Ovary (tissue), 9 donors: ENCODE measurements around the gene C5orf15. TPM values are rescaled to one million over a fixed set of nuclear protein-coding genes. Genes with fewer than 3 reads are reported as not detected.

Experiments used
- DNase-seq, 5 donors: peaks; one replicate each; pipeline ENCODE4 v3.0.0-alpha.2; 2019 to 2020
- H3K27ac ChIP-seq, 2 donors: fragments of 200-600 bp; one replicate each; pipeline versions ENCODE4 v1.5.1 to v1.8.0; 2019 to 2022
- H3K27me3 ChIP-seq: fragments of 200-600 bp; one replicate; pipeline ENCODE4 v1.8.0; 2022
- H3K36me3 ChIP-seq: fragments of 200-600 bp; sonication (generic); one replicate; pipeline ENCODE4 v1.5.1; 2019
- H3K4me1 ChIP-seq: one replicate; pipeline ENCODE4 v1.8.1; 2013; ENCODE audit warnings: mild to moderate bottlenecking, moderate library complexity; ENCODE audit not compliant: insufficient read depth
- H3K4me3 ChIP-seq: fragments of 200-600 bp; sonication (generic); one replicate; pipeline ENCODE4 v1.5.1; 2017
- H3K9me3 ChIP-seq, 2 donors: fragments of 200-600 bp in 1 of 2; sonication (generic) in 1 of 2; one replicate each; pipeline versions ENCODE4 v1.5.1 to v1.8.1; 2013 to 2019; ENCODE audit warnings: mild to moderate bottlenecking in 1 of 2, moderate library complexity in 1 of 2
- EP300 ChIP-seq: sonication (generic); formaldehyde crosslinking; IDR thresholded peaks from one replicate; pipeline ENCODE4 v1.6.1; 2017; ENCODE audit warnings: antibody characterized with exemption
- POLR2A ChIP-seq: fragments of 450-650 bp; IDR thresholded peaks from one replicate; pipeline ENCODE4 v1.6.1; 2017; ENCODE audit warnings: antibody characterized with exemption, mild to moderate bottlenecking, moderate library complexity
- WGBS, 3 donors: extraction: QIAGEN DNeasy Blood & Tissue Kit in 1 of 3; methylation state at CpG; one replicate each; pipeline versions ENCODE4 v1.1.5 to v1.1.7; 2013 to 2017; 5-methylcytosine and 5-hydroxymethylcytosine counted together
- intact Hi-C, 4 donors: fragments of 100-400 bp; cut with DNase I; formaldehyde crosslinking; loops; one replicate each; pipeline versions ENCODE4 v1.11.0 to v1.15.1; 2022 to 2023
- polyA plus RNA-seq, 2 donors: library from polyadenylated mRNA; stranded (reverse); fragments of 200-250 nt in 1 of 2; fragments of 350-450 nt in 1 of 2; fragmentation: Illumina TruSeq in 1 of 2; extraction: RNeasy Lipid Tissue Mini Kit (QIAGEN cat#74804) in 1 of 2; gene quantifications; one replicate each; pipeline ENCODE4 v1.2.3, GENCODE V29; 2013 to 2014
- total RNA-seq, 7 donors: library from RNA; depleted of rRNA in 2 of 7; stranded (reverse); fragments of >200 nt in 2 of 7; fragmentation: NEBNext Ultra II Directional in 3 of 7; extraction: Animal tissue kit (Norgen Biotek cat#: 25700) in 3 of 7; gene quantifications; one replicate each; pipeline versions ENCODE4 v1.1.0 to v1.2.4, GENCODE V29; 2016 to 2023
- TF ChIP-seq, protein P1 (sequence below), 3 donors: fragments of 450-650 bp in 2 of 3; fragments of 200-600 bp in 1 of 3; IDR thresholded peaks; one replicate each; pipeline versions ENCODE4 v1.5.1 to v1.8.0; 2016 to 2022; ENCODE audit warnings: antibody characterized with exemption in 3 of 3, mild to moderate bottlenecking in 1 of 3
- donor health status: DM: no; HTN: no; CAD: no; lungs with moderate emphysema.
- donor health status: DM: no; HTN: no; CAD: no.
- donor health status: Bipolar disorder and iron deficiency.
- donor health status: DM: yes; HTN: yes; CAD: no.
- donor health status: DM: no; HTN: no; CAD: no.
- donor health status: DM: yes; HTN: yes; CAD: no.

Gene C5orf15
- total and polyA plus RNA-seq, 9 donors: 26.9 to 102 (median 34.5) TPM

DNA sequence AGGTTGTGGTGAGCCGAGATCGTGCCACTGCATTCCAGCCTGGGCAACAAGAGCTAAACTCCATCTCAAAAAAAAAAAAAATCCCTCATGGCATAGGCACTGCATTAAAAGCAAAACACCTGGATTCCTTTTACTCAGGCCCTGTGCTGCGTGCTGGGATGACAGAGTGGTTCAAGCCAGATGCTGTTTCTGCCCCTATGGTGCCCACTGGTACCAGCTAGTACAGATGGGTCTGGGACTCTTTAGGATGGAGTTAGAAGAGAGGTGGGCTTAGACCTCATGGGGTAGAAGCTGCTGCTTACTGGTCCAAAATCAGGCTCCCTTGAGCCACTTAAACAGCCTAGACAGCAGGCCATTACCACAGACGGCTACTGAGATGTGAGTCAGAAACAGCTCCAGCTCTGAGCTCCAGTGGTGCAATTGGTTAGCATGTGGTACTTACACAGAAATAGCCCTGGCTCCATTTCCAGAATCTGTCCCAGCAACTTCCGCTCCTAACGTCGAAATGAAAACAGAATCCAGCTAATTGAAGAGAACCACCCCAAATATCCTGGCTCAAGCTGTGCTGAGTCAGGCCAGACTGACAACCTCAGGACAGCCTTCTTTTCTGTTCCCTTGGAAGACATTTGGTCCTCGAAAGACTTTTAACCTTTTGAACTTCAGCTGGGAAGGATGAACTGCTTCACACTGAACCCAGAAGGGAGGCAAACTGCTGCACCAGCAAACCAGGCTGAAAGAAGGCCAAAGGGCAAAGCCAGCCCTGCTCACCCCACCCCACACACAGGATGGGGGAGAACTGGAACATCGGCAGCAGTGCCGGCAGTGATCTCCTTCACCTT is 15.5 kb downstream of the C5orf15 start:
- H3K4me3 ChIP-seq: no peak overlapping the region
- intact Hi-C loops: no loop called here
- peak overlapping the region; percentile 29 to 41 for H3K27ac ChIP-seq
- peaks cover 4% of the 10 kb centered on the region for H3K4me1 ChIP-seq
- DNase-seq: peak; percentile 33 to 74 (median 49)
- H3K36me3 ChIP-seq: no peaks in the 10 kb centered on the region
- TF ChIP-seq EP300 (no peak), POLR2A (no peak)
- TF ChIP-seq, protein P1, sequence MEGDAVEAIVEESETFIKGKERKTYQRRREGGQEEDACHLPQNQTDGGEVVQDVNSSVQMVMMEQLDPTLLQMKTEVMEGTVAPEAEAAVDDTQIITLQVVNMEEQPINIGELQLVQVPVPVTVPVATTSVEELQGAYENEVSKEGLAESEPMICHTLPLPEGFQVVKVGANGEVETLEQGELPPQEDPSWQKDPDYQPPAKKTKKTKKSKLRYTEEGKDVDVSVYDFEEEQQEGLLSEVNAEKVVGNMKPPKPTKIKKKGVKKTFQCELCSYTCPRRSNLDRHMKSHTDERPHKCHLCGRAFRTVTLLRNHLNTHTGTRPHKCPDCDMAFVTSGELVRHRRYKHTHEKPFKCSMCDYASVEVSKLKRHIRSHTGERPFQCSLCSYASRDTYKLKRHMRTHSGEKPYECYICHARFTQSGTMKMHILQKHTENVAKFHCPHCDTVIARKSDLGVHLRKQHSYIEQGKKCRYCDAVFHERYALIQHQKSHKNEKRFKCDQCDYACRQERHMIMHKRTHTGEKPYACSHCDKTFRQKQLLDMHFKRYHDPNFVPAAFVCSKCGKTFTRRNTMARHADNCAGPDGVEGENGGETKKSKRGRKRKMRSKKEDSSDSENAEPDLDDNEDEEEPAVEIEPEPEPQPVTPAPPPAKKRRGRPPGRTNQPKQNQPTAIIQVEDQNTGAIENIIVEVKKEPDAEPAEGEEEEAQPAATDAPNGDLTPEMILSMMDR (IDR thresholded peaks at IDR 0.05): no peak
- 33 to 36% (median 35%) methylated on average over 10 of the region's 10 CpGs for WGBS, 3 donors
- H3K27me3 ChIP-seq: no peaks in the 10 kb centered on the region
- no peaks in the 10 kb centered on the region for H3K9me3 ChIP-seq

DNA sequence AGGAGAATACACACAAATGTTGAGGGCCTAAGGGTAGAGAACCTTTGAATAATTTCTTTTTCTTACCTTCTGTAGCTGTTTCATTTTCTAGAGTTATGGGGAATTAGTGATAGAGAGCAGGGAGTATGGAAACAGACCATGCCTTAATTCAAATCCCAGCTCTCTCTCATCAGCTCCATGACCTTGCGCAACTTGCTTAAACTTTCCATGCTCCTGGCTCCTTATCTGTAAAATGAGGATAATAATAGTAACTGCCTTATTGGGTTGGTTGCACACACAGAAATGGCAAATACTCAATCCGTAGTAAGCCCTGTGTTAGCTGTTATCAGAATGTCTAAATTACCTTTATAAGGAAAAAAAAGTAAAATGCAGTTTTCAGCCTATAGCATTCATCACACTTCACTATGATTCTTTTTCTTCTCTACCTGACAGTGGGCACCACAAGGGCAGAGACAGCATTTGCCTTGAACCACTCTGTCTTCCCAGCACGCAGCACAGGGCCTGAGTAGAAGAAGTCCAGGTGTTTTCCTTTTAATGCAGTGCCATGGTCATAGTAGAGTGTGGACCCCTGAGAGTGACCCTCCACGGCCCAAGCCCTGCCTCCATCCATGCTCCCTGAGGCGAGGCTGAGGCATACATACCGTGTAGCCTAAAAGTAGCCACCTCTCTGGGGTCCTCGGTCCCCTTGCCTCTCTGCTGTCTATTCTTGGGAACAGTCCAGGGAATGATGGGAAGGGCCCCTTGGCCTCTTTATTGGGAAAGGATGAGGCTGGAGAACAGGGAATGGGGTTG is 17.4 kb downstream of the C5orf15 start:
- Histone ChIP-seq H3K4me1 (peaks cover 4% of the 10 kb centered on the region), H3K27me3 (no peaks in the 10 kb centered on the region), H3K9me3 (no peaks in the 10 kb centered on the region), H3K27ac (no peak overlapping the region), H3K36me3 (no peaks in the 10 kb centered on the region), H3K4me3 (no peak overlapping the region)
- no peak for TF ChIP-seq EP300
- no peak for TF ChIP-seq POLR2A
- TF ChIP-seq, protein P1 (IDR thresholded peaks at IDR 0.05): no peak
- WGBS, 3 donors: 75 to 79% (median 77%) methylated on average over 7 of the region's 7 CpGs
- intact Hi-C loops: no loop called here
- peak in 1 of 5 donors; percentile 31 for DNase-seq

DNA sequence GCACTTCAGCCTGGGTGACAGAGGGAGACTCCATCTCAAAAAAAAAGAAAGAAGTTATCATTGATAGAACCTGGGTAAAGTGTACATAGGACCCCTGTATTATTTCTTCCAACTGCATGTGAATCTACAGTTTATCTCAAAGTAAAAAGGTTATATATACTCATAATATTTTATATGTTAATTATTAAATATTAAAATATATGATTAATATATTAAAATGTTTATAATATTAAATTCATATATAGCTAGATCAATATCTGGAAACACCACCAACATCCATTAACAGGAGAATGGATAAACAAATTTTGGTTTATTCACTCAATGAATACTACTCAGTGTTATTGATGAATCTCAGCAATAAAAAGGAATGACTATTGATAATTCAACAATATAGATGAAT is 19.7 kb downstream of the C5orf15 start:
- Histone ChIP-seq H3K4me1 (peaks cover 4% of the 10 kb centered on the region), H3K4me3 (no peak overlapping the region), H3K27me3 (no peaks in the 10 kb centered on the region), H3K9me3 (no peaks in the 10 kb centered on the region), H3K36me3 (no peaks in the 10 kb centered on the region), H3K27ac (no peak overlapping the region)
- DNase-seq: no peak
- TF ChIP-seq, protein P1 (IDR thresholded peaks at IDR 0.05): no peak
- TF ChIP-seq POLR2A (no peak), EP300 (no peak)
- intact Hi-C loops: no loop called here

DNA sequence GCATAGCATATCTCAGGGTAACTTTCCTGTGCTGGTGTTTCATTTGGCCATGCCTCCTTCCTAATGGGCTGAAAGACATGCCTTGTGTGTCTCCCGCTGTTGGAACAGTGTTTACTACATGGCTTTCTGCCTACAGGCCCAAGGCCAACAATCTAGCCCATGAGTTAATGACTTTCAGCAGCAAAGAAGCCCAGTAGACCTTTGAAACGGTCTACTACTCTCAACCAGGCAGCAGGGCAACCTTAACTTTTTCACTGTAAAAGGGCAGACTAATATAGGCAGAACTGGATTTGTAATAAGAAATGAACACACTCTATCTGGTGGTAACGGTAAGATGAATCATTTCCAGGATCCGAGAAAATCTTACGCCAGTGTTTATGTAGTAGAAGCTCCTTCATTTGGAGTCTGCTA is 21.0 kb downstream of the C5orf15 start:
- TF ChIP-seq EP300 (no peak), POLR2A (no peak)
- TF ChIP-seq, protein P1 (IDR thresholded peaks at IDR 0.05): no peak
- Histone ChIP-seq H3K36me3 (no peaks in the 10 kb centered on the region), H3K4me1 (no peaks in the 10 kb centered on the region), H3K27ac (no peak overlapping the region), H3K4me3 (no peak overlapping the region), H3K27me3 (no peaks in the 10 kb centered on the region), H3K9me3 (no peaks in the 10 kb centered on the region)
- no peak for DNase-seq
- WGBS, 3 donors: 77 to 80% (median 79%) methylated on average over 5 of the region's 5 CpGs
- intact Hi-C loops: no loop called here
